Measurements from ENCODE around the gene HEPHL1.

DNA sequence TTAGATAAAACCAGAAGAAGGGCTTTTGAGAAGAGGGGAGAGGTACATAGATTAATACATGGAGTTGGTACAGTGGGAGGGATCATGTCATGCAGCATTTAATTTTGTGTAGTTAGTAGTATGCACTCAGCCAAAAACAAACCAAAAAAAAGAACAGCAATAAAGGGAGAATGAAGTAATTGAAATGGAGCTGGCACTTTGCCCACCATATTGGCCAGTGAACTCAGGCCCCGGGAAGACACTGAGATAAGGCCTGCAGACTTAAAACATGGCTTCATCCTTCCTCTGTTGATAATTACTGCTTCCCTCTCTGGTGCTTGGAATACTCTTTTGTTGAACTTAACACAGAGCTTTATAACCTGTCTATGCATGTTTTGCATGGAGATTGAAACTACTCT lies 110.6 kb downstream of the HEPHL1 start:
- TF ChIP-seq, protein P1, sequence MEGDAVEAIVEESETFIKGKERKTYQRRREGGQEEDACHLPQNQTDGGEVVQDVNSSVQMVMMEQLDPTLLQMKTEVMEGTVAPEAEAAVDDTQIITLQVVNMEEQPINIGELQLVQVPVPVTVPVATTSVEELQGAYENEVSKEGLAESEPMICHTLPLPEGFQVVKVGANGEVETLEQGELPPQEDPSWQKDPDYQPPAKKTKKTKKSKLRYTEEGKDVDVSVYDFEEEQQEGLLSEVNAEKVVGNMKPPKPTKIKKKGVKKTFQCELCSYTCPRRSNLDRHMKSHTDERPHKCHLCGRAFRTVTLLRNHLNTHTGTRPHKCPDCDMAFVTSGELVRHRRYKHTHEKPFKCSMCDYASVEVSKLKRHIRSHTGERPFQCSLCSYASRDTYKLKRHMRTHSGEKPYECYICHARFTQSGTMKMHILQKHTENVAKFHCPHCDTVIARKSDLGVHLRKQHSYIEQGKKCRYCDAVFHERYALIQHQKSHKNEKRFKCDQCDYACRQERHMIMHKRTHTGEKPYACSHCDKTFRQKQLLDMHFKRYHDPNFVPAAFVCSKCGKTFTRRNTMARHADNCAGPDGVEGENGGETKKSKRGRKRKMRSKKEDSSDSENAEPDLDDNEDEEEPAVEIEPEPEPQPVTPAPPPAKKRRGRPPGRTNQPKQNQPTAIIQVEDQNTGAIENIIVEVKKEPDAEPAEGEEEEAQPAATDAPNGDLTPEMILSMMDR (IDR thresholded peaks at IDR 0.05) = no peak
- TF ChIP-seq POLR2A (IDR thresholded peaks at IDR 0.05) = no peak
